NCI-H1694 (cell line): Measurements from ENCODE around the gene SLC4A1.
A peak's percentile ranks its signal among the peaks of the same experiment; 100 is the strongest.

Source experiments
- DNase-seq: peaks from one replicate; lab custom pipeline; 2025; lab: John Stamatoyannopoulos, UW

Gene SLC4A1

GRCh38 chr17:44267818-44268490 is at the start of gene SLC4A1:
TSS of gene SLC4A1 (minus strand) at chr17:44268135. CDS start at chr17:44262866, 5,269 bp downstream.
- DNase-seq = no peak

DNA sequence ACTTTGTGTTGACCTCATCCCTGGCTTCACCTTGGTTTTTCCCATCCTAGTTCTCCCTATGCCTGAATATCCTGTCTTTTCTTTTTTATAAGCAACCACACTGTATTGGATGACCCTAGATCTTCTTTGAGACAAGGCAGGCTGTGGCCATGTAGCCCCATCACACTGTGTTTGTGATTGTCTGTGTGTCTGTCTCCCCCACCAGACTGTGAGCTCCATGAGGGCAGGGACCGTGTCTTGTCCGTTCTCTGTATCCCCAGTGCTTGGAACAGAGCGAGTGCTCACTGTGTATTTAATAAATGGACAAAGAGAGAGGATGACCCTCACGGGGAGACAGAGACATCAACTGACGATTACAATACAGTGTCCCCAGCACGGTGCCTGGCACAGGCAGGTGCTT is 49.6 kb upstream of the SLC4A1 start:
- no peak for DNase-seq

GRCh38 chr17:44315760-44316731 is 48.1 kb upstream of the SLC4A1 start:
- DNase-seq = no peak

GRCh38 chr17:44314869-44315661 is 47.1 kb upstream of the SLC4A1 start:
- no peak for DNase-seq

GRCh38 chr17:44314524-44314868 is 46.6 kb upstream of the SLC4A1 start:
- no peak for DNase-seq

DNA sequence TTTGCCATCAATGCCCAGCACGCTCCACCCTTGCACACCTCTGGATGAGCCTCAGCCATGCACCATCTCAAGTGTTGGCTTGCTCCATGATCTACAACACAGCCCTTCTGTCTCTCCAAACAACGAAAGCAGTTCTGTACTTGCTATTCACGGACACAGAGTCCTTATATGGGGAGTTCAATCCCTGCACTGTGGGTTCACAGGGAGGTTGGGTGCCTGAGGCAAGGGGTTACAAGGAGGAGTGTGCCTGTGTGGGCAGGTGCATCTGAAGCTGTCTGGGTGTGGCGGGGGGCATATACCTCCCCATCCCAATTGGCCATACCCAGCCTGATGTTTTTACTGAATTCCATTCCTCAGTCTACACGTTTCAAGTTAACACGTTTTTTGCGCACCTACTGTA is 46.1 kb upstream of the SLC4A1 start:
- DNase-seq = no peak

GRCh38 chr17:44312396-44313104 is 44.6 kb upstream of the SLC4A1 start:
- DNase-seq = no peak

GRCh38 chr17:44311562-44312181 is 43.7 kb upstream of the SLC4A1 start:
- no peak for DNase-seq

DNA sequence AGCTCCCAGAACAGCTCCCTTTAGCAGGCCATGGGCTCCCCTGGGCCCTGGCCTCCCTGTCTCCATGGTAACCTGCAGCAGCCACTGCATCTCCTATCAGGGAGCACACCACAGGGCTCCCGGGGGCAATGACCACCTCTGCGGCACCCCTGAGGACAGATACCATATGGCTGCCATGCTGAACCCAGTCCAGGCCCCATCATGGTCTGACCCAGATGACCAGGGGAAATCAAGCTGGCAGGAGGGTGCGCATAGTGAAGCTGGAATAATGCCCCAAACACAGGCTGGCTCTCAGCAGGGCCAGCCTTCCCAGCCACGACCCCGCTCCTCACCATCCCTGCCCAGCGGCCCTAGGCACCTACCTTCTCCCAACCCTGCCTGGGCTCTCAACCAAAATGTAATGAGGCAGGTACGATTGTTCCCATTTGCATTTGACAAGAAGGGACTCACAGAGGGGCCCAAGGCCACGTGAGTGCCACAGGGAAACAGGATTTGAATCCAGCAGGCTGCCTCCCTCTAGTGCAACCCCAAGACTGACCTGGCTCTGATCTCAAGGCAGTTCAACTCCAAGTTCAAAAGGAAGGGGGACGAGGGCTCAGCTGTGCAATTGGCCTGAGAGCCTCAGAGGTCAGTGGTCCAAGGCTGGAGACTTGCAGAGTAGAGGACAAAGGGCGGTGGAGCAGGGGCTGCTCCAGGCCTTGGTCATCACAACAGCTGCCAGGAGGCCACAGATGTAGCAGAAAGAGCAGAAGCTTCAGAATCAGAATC is 42.9 kb upstream of the SLC4A1 start:
- no peak for DNase-seq

DNA sequence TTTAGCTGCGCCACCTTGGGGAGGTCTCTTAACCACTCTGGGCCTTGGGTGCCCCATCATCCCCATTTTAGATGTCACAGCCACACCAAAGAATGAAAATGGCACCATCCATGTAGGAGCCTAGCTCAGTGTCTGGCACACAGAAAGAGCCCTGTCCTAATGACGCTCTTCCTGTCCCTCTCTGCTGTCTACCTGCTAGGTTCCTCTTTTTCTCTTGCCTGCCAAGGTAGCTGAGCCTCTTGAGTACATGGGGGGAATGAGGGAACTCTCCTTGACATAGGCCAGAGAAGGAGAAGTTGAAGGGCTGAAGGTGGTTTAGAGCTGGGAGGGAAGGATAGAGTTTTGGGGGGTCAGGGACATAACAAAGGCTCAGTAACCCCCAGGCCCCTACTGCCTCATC is 42.3 kb upstream of the SLC4A1 start:
- no peak for DNase-seq

DNA sequence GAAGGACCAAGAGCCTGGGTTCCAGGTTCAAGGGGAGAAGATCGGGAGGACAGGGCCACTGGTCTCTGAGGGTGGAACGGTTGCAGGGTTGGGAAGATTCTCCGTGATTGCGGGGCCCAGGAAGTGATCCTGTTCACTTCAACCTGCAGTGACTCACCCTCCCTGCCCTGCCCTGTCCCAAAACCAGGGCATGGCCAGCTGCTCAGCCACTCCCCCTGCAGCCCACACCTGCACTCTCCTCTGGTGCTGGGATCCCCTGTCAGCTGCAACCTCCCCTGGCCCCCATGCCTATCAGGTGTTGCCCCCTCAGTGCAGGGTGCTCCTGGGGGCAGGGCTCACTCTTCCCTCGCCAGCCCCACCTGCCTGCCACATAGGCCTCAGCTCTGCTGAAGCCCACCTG is 41.5 kb upstream of the SLC4A1 start:
- DNase-seq = no peak

DNA sequence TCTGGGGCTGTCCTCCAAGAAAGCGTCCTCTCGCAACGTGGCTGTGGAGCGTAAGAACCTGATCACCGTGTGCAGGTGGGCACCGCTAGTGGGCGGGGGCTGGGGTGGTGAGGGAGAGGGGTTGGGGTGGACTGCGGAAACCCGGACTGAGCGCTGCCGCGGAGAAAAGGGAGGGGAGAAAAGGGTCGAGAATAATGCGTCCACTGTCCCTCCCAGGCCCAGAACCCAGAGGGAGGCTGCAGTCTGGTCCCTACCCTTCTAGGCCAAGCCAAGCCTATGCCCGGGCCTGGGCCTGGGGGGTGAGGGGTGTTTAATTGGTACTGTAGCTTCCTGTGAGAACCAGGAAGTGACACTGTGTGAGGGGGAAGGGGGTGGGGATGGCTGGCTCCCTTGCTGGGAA is 40.9 kb upstream of the SLC4A1 start:
- peak; percentile 19 for DNase-seq

DNA sequence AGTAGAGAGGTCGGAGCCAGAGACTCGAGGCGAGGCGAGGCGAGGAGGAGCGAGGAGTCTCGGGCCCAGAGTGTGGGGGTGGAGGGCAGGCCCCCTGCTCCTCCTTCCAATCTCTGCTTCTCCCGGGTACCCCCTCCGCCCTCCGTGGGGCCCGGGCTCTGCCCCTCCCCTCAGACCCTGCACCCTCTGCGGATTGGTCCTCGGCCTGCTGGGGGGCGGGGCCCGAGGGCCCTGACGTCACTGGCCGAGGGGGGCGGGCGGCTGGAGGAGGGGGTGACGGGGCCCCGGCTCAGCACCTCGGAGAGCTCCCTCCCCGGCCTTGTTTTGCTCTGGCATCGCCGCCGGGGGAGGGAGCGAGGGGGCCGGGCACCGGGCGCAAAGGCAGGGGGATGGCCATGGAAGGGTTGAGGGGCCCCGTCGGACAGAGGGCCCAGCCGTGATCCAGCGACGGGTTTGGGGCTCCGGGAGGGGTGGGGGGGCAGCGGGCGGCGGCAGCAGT is 40.4 kb upstream of the SLC4A1 start, which contains the start of gene RUNDC3A:
TSS of gene RUNDC3A (plus strand) at position 282 of the 499 bp plus-strand sequence. CDS start 232 bp downstream, outside the sequence.
- peak; percentile 94 for DNase-seq

- peak; percentile 84 for DNase-seq
These were observed 39.7 kb upstream of the SLC4A1 start for GRCh38 chr17:44307387-44308186.

DNA sequence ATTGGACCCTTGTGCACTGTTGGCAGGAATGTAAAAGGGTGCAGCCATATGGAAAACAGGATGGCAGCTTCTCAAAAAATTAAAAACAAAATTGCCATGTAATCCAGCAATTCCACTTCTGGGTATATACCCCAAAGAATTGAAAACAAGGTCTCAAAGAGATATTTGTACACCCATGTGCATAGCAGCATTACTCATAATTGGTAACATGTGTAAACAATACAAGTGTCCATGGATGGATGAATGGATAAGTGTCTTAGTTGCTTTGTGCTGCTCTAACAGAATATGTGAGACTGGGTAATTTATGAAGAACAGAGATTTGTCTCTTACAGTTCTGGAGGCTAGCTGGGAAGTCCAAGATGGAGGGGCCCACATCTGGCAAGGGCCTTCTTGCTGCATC is 36.7 kb upstream of the SLC4A1 start:
- peak; percentile 35 for DNase-seq

GRCh38 chr17:44297975-44298374 is 30.0 kb upstream of the SLC4A1 start:
- DNase-seq = no peak

DNA sequence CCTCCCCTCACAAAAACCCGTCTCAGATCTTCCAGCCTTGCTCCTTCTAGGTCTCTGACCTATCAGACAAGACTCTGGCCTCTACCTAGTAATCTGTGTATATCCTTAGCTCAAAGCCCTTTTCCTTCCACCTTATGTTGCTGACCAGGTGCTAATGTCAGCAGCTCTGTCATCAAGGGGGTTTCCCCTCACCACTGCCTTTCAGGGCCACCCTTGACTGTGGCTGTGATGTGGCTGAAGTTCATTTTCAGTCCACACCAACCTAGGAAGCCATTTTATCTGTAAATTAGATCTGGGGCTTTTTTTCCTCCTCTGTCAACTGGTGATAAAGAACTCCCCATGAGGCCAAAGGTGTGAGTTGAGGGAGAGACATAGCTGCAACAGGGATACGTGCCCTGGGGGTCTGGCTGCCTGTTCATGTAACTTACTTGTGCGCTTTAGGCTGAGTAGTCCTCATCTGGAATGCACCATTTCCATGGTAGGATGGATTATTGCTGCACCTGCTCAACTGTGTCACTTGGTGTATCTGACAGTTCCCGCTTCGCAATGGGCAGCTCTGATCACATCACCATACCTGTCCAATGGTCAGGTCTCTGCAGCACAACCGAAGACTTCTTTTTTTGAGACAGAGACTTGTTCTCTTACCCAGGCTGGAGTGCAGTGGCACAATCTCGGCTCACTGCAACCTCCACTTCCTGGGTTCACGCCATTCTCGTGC is 25.7 kb upstream of the SLC4A1 start:
- no peak for DNase-seq

DNA sequence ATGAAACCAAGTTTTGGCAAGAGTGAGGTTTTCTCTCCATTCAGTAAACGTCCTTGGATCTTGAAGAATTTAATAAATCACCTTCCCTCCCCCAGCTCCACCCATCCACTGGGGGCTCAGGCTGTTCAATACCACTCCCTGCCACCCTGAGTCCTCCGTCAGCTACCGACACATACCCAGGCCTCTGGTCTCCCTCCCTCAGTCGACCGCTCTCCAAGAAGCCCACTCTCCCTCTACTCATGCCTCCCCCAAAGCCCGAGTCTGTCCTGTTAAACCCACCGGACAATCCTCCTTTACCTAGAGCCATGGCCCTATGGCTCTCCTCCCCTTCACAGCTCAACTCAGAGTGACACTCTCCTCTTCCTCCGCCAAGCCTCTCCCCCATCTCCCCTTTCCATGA is 19.7 kb upstream of the SLC4A1 start:
- DNase-seq = no peak

DNA sequence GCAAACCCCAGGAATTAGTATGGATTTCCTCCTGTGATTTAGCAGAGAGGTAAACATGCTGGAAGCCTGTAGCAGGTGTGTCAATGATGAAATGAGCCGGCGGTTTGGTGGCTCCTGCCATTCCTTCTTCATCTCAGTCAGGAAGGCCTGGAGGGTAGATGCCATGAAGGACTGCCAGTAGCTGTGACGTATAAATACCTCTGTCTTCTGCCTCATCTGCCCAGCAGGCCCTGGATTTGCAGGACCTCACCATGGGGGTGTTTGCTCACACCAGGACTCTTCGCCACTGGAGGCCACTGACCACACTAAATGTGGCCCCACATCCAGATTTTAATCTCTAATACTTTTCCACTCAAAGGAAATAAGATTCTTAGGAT is 16.1 kb upstream of the SLC4A1 start:
- DNase-seq = no peak
